Measurements from ENCODE around the gene VIL1. TPM values are rescaled to one million over a fixed set of nuclear protein-coding genes. Genes with fewer than 3 reads are reported as not detected.
A peak's percentile ranks its signal among the peaks of the same experiment; 100 is the strongest.

Gene VIL1
- total RNA-seq, 1 donor from 2014 or later = 0.41 TPM

GRCh38 chr2:218474527-218474926, 55.6 kb downstream of the VIL1 start:
- H3K36me3 ChIP-seq = peaks cover 55% of the 10 kb centered on the region
- H3K4me1 ChIP-seq = peaks cover 4% of the 10 kb centered on the region
- no peak for DNase-seq
- H3K27ac ChIP-seq = no peak overlapping the region
- no peak for ATAC-seq
- H3K9me3 ChIP-seq = no peaks in the 10 kb centered on the region
- no peaks in the 10 kb centered on the region for H3K27me3 ChIP-seq (ENCODE audit: low read depth)
- intact Hi-C loops (cut with DNase I) = no loop called here
- TF ChIP-seq CTCF (IDR thresholded peaks at IDR 0.05) = no peak
- no peak overlapping the region for H3K4me3 ChIP-seq

- intact Hi-C loops (cut with DNase I) = no loop called here
- no peaks in the 10 kb centered on the region for H3K27me3 ChIP-seq (ENCODE audit: low read depth)
- no peaks in the 10 kb centered on the region for H3K9me3 ChIP-seq
- H3K27ac ChIP-seq = peak overlapping the region; percentile 12
- peaks cover 4% of the 10 kb centered on the region for H3K4me1 ChIP-seq
- no peak overlapping the region for H3K4me3 ChIP-seq
- no peak for TF ChIP-seq CTCF (IDR thresholded peaks at IDR 0.05)
- ATAC-seq = no peak
- no peak for DNase-seq
- peaks cover 58% of the 10 kb centered on the region for H3K36me3 ChIP-seq
These were observed 57.8 kb downstream of the VIL1 start for GRCh38 chr2:218476676-218477075.

- H3K36me3 ChIP-seq = peaks cover 62% of the 10 kb centered on the region
- no peak overlapping the region for H3K27ac ChIP-seq
- intact Hi-C loops (cut with DNase I) = no loop called here
These were observed 58.3 kb downstream of the VIL1 start for GRCh38 chr2:218477247-218477646.

GRCh38 chr2:218478544-218478943, 59.6 kb downstream of the VIL1 start:
- no peaks in the 10 kb centered on the region for H3K27me3 ChIP-seq (ENCODE audit: low read depth)
- no peak overlapping the region for H3K27ac ChIP-seq
- H3K4me1 ChIP-seq = peaks cover 4% of the 10 kb centered on the region
- no peak overlapping the region for H3K4me3 ChIP-seq
- H3K36me3 ChIP-seq = peaks cover 58% of the 10 kb centered on the region
- ATAC-seq (no peak), DNase-seq (no peak)
- intact Hi-C loops (cut with DNase I) = no loop called here
- TF ChIP-seq CTCF (IDR thresholded peaks at IDR 0.05) = no peak
- H3K9me3 ChIP-seq = no peaks in the 10 kb centered on the region

More at GRCh38 chr2:218477247-218477646, 58.3 kb downstream of the VIL1 start:
- H3K4me3 ChIP-seq = no peak overlapping the region
- H3K9me3 ChIP-seq = no peaks in the 10 kb centered on the region
- no peaks in the 10 kb centered on the region for H3K27me3 ChIP-seq (ENCODE audit: low read depth)
- TF ChIP-seq CTCF (IDR thresholded peaks at IDR 0.05) = no peak
- peaks cover 4% of the 10 kb centered on the region for H3K4me1 ChIP-seq
- DNase-seq = no peak
- ATAC-seq = no peak

- H3K9me3 ChIP-seq = no peaks in the 10 kb centered on the region
- H3K27ac ChIP-seq = no peak overlapping the region
- H3K4me3 ChIP-seq = no peak overlapping the region
- intact Hi-C loops (cut with DNase I) = no loop called here
- peaks cover 4% of the 10 kb centered on the region for H3K4me1 ChIP-seq
- no peaks in the 10 kb centered on the region for H3K27me3 ChIP-seq (ENCODE audit: low read depth)
- ATAC-seq (no peak), DNase-seq (no peak)
- H3K36me3 ChIP-seq = peaks cover 58% of the 10 kb centered on the region
- TF ChIP-seq CTCF (IDR thresholded peaks at IDR 0.05) = no peak
These were observed 60.7 kb downstream of the VIL1 start for GRCh38 chr2:218479595-218479994.

GRCh38 chr2:218482651-218483050, 63.7 kb downstream of the VIL1 start:
- Histone ChIP-seq H3K4me3 (no peak overlapping the region), H3K4me1 (no peaks in the 10 kb centered on the region), H3K27ac (no peak overlapping the region), H3K36me3 (peaks cover 69% of the 10 kb centered on the region), H3K9me3 (no peaks in the 10 kb centered on the region), H3K27me3 (ENCODE audit: low read depth) (no peaks in the 10 kb centered on the region)
- no peak for TF ChIP-seq CTCF (IDR thresholded peaks at IDR 0.05)
- ATAC-seq = no peak
- intact Hi-C loops (cut with DNase I) = no loop called here
- DNase-seq = no peak

All from lower lobe of right lung (tissue), 2 donors.